Activated CD8-positive, alpha-beta T cell treated with anti-CD3 and anti-CD28 coated beads for 36 hours (primary cell): ENCODE results near the gene DDX19B. TPM values are rescaled to one million over a fixed set of nuclear protein-coding genes. Genes with fewer than 3 reads are reported as not detected.

Experiments
- ATAC-seq: fragments of 200-7000 bp; cut with Tn5 transposase; one replicate; pipeline ENCODE4 v1.10.0; 2021; ENCODE audit warnings: mild to moderate bottlenecking, moderate library complexity
- CTCF ChIA-PET: fragments of 350-600 bp; sonication (Branson Sonifier 250); formaldehyde crosslinking; loops from one replicate; lab custom pipeline; 2021; ENCODE audit warnings: antibody characterized with exemption; lab: Charles Lee
- POLR2A ChIA-PET: fragments of 350-600 bp; sonication (Branson Sonifier 250); formaldehyde crosslinking; loops from one replicate; lab custom pipeline; 2021; ENCODE audit warnings: antibody characterized with exemption; lab: Charles Lee
- DNase-seq: peaks from one replicate; pipeline ENCODE4 v3.0.0-alpha.2; 2020
- H3K27ac Mint-ChIP-seq: one replicate; pipeline ENCODE4 v1.8.0; 2021; ENCODE audit warnings: mild to moderate bottlenecking, mixed read lengths
- H3K27me3 Mint-ChIP-seq: one replicate; pipeline ENCODE4 v1.8.0; 2021; ENCODE audit warnings: mixed read lengths
- H3K36me3 Mint-ChIP-seq: one replicate; pipeline ENCODE4 v1.8.0; 2021; ENCODE audit warnings: low read depth, mixed read lengths
- H3K4me1 Mint-ChIP-seq: one replicate; pipeline ENCODE4 v1.8.0; 2021; ENCODE audit warnings: low read depth, mixed read lengths
- H3K4me3 Mint-ChIP-seq: one replicate; pipeline ENCODE4 v1.8.0; 2021; ENCODE audit warnings: mild to moderate bottlenecking, moderate library complexity, mixed read lengths
- H3K9me3 Mint-ChIP-seq: one replicate; pipeline ENCODE4 v1.8.0; 2021; ENCODE audit warnings: mixed read lengths
- intact Hi-C: fragments of 100-400 bp; cut with micrococcal nuclease; formaldehyde crosslinking; loops from one replicate; pipeline ENCODE4 v1.10.0; 2022
- total RNA-seq, 2 experiments: library from RNA; stranded (reverse); gene quantifications; one replicate each; pipeline ENCODE4 v1.2.3, GENCODE V29; 2021
- TF ChIP-seq, protein P1 (sequence below): fragments of 200-600 bp; IDR thresholded peaks from one replicate; pipeline ENCODE4 v1.8.0; 2022; ENCODE audit warnings: antibody characterized with exemption, mild to moderate bottlenecking

DDX19B gene
- total RNA-seq, 2 experiments from 2014 or later: 34.8 to 42.2 TPM

DNA sequence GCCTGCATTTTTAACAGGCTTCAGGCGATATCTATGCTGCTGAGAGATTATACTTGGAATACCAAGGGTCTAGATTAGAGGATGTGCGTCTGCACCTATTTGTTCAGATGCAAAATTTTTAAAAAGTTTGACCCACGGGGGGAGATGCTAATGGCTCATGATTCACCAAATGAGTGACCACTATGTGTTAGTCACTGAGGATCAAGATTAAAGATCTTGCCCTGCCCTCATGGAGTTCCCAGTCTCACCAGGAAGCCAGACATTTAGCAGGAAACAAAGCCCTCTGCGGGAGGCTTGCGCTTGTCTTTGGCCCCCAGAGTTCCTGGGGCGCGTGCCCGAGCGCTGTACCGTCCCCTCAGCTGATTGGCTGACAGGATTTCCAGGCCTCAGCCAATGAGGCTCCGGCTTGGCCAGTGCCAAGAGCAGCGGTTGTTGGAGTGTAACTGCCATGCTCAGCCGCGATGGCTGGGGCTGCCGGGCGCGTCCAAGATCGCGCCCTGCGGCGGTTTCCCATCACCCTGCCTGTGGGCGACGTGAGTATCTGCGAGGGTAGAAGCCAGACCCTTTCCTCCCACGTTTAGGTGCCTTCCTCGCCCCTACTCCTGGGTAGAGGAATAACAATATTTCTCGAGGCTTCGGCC, 4.5 kb upstream of the DDX19B start:
- TF ChIP-seq, protein P1, sequence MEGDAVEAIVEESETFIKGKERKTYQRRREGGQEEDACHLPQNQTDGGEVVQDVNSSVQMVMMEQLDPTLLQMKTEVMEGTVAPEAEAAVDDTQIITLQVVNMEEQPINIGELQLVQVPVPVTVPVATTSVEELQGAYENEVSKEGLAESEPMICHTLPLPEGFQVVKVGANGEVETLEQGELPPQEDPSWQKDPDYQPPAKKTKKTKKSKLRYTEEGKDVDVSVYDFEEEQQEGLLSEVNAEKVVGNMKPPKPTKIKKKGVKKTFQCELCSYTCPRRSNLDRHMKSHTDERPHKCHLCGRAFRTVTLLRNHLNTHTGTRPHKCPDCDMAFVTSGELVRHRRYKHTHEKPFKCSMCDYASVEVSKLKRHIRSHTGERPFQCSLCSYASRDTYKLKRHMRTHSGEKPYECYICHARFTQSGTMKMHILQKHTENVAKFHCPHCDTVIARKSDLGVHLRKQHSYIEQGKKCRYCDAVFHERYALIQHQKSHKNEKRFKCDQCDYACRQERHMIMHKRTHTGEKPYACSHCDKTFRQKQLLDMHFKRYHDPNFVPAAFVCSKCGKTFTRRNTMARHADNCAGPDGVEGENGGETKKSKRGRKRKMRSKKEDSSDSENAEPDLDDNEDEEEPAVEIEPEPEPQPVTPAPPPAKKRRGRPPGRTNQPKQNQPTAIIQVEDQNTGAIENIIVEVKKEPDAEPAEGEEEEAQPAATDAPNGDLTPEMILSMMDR: no peak
- Mint-ChIP-seq H3K9me3 (no peaks in the 10 kb centered on the region), H3K27ac (no peak overlapping the region), H3K4me1 (peaks cover 14% of the 10 kb centered on the region), H3K27me3 (no peaks in the 10 kb centered on the region), H3K4me3 (no peak overlapping the region), H3K36me3 (peaks cover 5% of the 10 kb centered on the region)
- intact Hi-C loops: loop anchor here (10.0 kb wide), 1 partner anchor 50 kb away; the partner anchor contains the start of gene DDX19A
- CTCF ChIA-PET: no interaction called here
- DNase-seq: no peak
- POLR2A ChIA-PET: no interaction called here
- no peak for ATAC-seq

DNA sequence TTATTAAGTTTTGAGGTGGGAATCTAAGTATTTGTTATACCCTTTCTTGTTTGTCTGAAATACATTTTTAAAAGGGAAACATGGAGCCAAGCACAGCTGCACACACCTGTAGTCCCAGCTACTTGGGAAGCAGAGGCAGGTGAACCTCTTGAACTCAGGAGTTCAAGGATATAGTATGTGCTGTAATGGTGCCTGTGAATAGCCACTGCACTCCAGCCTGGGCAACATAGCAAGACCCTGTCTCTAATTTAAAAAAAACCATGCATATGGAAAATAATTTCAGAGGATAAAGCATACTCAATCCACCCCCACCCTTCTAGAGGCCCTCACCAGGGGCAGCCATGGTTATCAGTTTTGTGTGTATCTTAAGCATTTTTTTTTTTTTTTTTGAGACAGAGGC, 3.4 kb upstream of the DDX19B start:
- H3K4me1 Mint-ChIP-seq: peaks cover 21% of the 10 kb centered on the region
- H3K4me3 Mint-ChIP-seq: no peak overlapping the region
- ChIA-PET CTCF (no interaction called here), POLR2A (interaction anchor here (1.1 kb wide), 1 partner anchor 279 kb away, joined by 3 read pairs; no protein-coding TSS in a partner anchor)
- DNase-seq: no peak
- H3K27ac Mint-ChIP-seq: no peak overlapping the region
- TF ChIP-seq, protein P1: no peak
- no peaks in the 10 kb centered on the region for H3K27me3 Mint-ChIP-seq
- intact Hi-C loops: loop anchor here (10.0 kb wide), 1 partner anchor 49 kb away; the partner anchor contains the start of gene DDX19A
- H3K9me3 Mint-ChIP-seq: peaks cover 2% of the 10 kb centered on the region
- H3K36me3 Mint-ChIP-seq: peaks cover 12% of the 10 kb centered on the region
- ATAC-seq: no peak

DNA sequence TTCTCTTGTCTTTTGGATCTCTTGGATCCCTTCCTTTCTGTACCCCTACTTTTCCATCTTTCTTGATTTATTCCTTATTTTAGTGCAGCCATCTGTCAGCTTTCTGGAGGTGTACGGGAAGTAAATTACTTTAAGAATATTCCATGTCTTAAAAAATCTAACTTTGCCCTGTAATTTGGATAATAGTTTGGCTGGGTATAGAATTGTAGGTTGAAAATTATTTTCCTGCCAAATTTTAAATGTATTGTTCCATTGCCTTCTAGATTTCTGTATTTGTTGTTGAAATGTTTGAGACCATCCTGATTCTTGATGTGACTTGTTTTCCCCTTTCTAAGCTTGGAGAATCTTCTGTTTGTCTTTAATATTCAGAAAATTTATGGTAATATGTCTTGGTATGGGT, 2.1 kb downstream of the DDX19B start:
- H3K27me3 Mint-ChIP-seq: no peaks in the 10 kb centered on the region
- no peak for DNase-seq
- ChIA-PET POLR2A (interaction anchor here (4.7 kb wide), 1 partner anchor 14 kb away, joined by 59 read pairs; the partner anchor contains the start of gene AARS1), CTCF (interaction anchor here (1.0 kb wide), 1 partner anchor 10 kb away, joined by 3 read pairs; no protein-coding TSS in a partner anchor)
- H3K4me1 Mint-ChIP-seq: peaks cover 46% of the 10 kb centered on the region
- no peak overlapping the region for H3K27ac Mint-ChIP-seq
- H3K9me3 Mint-ChIP-seq: peaks cover 14% of the 10 kb centered on the region
- intact Hi-C loops: no loop called here
- peaks cover 33% of the 10 kb centered on the region for H3K36me3 Mint-ChIP-seq
- TF ChIP-seq, protein P1: no peak
- H3K4me3 Mint-ChIP-seq: peak overlapping the region; percentile 93
- ATAC-seq: no peak

DNA sequence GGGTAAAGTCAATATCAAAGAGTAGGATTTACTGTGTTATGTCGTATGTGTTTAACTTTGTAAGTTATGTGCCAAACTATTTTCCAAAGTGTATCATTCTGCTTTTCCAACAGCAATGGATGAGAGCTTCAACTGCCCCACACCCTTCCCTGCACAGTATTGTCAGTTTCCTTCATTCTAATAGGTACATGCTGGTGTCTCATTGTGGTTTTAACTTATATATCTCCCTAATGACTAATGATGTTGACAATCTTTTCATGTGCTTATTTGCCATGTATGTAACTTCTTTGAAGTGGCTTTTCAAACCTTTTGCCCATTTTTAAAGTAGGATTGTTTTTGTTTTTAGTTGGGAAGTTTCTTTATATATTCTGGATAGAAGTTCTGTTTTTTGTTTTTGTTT, 3.8 kb downstream of the DDX19B start:
- CTCF ChIA-PET: no interaction called here
- TF ChIP-seq, protein P1: no peak
- peaks cover 46% of the 10 kb centered on the region for H3K4me1 Mint-ChIP-seq
- POLR2A ChIA-PET: no interaction called here
- H3K27me3 Mint-ChIP-seq: no peaks in the 10 kb centered on the region
- DNase-seq (no peak), ATAC-seq (no peak)
- intact Hi-C loops: no loop called here
- no peak overlapping the region for H3K4me3 Mint-ChIP-seq
- H3K9me3 Mint-ChIP-seq: peaks cover 14% of the 10 kb centered on the region
- H3K36me3 Mint-ChIP-seq: peaks cover 33% of the 10 kb centered on the region
- no peak overlapping the region for H3K27ac Mint-ChIP-seq

DNA sequence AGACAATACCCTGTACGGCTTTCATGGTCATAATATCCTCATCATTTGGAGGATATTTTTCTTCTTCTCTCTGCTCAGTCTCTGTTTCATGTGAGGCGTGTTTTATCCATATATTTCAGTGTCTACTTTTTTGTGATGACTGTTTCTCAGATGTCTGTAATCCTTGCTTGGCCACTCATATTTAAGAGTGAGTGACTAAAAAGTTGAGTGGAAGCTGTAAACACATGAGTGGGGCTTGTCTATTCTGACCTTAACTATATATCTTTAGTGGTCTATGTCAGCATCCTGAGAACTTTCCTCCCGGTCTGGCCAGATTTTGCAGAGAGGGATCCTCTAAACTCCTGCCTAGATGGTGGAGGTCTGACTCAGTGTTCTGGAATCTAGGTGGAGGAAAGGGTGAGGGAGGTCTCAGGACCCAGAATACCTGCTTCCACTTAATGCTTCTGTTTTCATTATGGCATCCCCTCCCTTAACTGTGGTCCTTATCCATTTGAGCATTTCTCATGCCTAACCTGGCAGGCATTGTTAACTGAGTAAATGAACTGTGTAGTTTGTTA, 6.0 kb downstream of the DDX19B start:
- TF ChIP-seq, protein P1: no peak
- peaks cover 36% of the 10 kb centered on the region for H3K4me1 Mint-ChIP-seq
- H3K27me3 Mint-ChIP-seq: no peaks in the 10 kb centered on the region
- DNase-seq (no peak), ATAC-seq (no peak)
- H3K4me3 Mint-ChIP-seq: no peak overlapping the region
- peaks cover 14% of the 10 kb centered on the region for H3K9me3 Mint-ChIP-seq
- ChIA-PET CTCF (interaction anchor here (1.6 kb wide), 1 partner anchor 14 kb away, joined by 4 read pairs; no protein-coding TSS in a partner anchor), POLR2A (interaction anchor here (1.0 kb wide), 1 partner anchor 42 kb away, joined by 3 read pairs; the partner anchor contains the start of gene DDX19A)
- peak overlapping the region; percentile 41 for H3K27ac Mint-ChIP-seq
- intact Hi-C loops: no loop called here
- H3K36me3 Mint-ChIP-seq: peaks cover 25% of the 10 kb centered on the region
